Epithelial cell of proximal tubule (primary cell): Measurements from ENCODE around the gene TRAFD1. TPM values are rescaled to one million over a fixed set of nuclear protein-coding genes. Genes with fewer than 3 reads are reported as not detected.

ENCODE experiments used
- DNase-seq: peaks from one replicate; pipeline ENCODE4 v3.0.0-alpha.2; 2011; ENCODE audit warnings: low read depth
- H3K4me3 ChIP-seq: 2 replicates; pipeline ENCODE4 v1.5.1; 2011; ENCODE audit warnings: low read depth, mild to moderate bottlenecking, low read length
- CTCF ChIP-seq: conservative IDR thresholded peaks from 2 replicates; pipeline ENCODE4 v1.5.1; 2012; ENCODE audit warnings: low read depth, mild to moderate bottlenecking, low read length
- total RNA-seq: library from RNA; depleted of rRNA; stranded (reverse); fragments of >200 nt; gene quantifications from 2 replicates; pipeline ENCODE4 v1.2.3, GENCODE V29; 2015

Gene TRAFD1
- total RNA-seq, 1 donor from 2014 or later = 19.0 TPM

GRCh38 chr12:112194601-112195247, 69.4 kb downstream of the TRAFD1 start:
- H3K4me3 ChIP-seq = no peak overlapping the region
- no peak for DNase-seq
- TF ChIP-seq CTCF = no peak

GRCh38 chr12:112196196-112196875, 71.0 kb downstream of the TRAFD1 start:
- H3K4me3 ChIP-seq = no peak overlapping the region
- TF ChIP-seq CTCF = no peak
- no peak for DNase-seq

- no peak for DNase-seq
- TF ChIP-seq CTCF = peak; percentile 76
- H3K4me3 ChIP-seq = no peak overlapping the region
These were observed 72.9 kb downstream of the TRAFD1 start for GRCh38 chr12:112198120-112198733.

DNA sequence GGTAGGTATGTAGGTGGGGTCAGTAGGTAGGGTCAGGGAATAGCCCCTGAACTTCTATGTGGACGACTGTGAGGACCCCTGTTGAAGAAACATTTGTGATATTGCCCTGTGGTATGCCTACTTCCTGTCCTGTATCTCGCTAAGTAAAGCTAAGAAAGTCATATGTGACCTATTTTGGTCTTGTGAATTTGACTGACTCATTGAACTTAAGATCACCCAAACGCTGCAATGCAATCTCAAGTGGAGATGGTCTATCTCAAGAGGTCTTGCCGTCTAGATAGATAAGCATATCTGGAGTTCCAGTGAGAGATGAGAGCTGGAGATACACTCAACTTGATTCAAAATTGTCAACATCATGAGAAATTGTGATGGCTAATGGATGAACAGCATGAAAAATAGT, 73.8 kb downstream of the TRAFD1 start:
- no peak overlapping the region for H3K4me3 ChIP-seq
- no peak for TF ChIP-seq CTCF
- no peak for DNase-seq

Other genes with a start within 250 kb of the TRAFD1 start
- 3.3 and 5.3 TPM in 2 replicates for gene TMEM116, start 112.4 kb upstream of the TRAFD1 start, total RNA-seq
- 67.0 and 83.4 TPM in 2 replicates for gene ERP29, start 112.1 kb upstream of the TRAFD1 start, total RNA-seq
- gene NAA25, start 16.8 kb upstream of the TRAFD1 start, total RNA-seq = 11.8 and 18.7 TPM in 2 replicates